ENCODE measurements around the gene SMR3A.

Gene SMR3A

GRCh38 chr4:70360460-70360859, at the start of gene SMR3A:
Gene SMR3A, plus strand, starts transcription at chr4:70360760. Its CDS starts 1,356 bp downstream, at chr4:70362116.
- FAIRE-seq = no peak
- DNase-seq (ENCODE audit: low spot score) = no peak

- DNase-seq (ENCODE audit: low spot score) (no peak), FAIRE-seq (no peak)
These were observed 46.8 kb upstream of the SMR3A start for GRCh38 chr4:70313736-70314135.

GRCh38 chr4:70315928-70316327, 44.6 kb upstream of the SMR3A start:
- DNase-seq (ENCODE audit: low spot score) (no peak), FAIRE-seq (no peak)

GRCh38 chr4:70326052-70326451, 34.5 kb upstream of the SMR3A start:
- DNase-seq (ENCODE audit: low spot score) (no peak), FAIRE-seq (no peak)

- DNase-seq (ENCODE audit: low spot score) (no peak), FAIRE-seq (no peak)
These were observed 25.9 kb upstream of the SMR3A start, which contains the start of gene CABS1 for GRCh38 chr4:70334681-70335080. Gene CABS1, plus strand, starts transcription at chr4:70334981. Its CDS starts 59 bp downstream, at chr4:70335040.

- DNase-seq (ENCODE audit: low spot score) (no peak), FAIRE-seq (no peak)
These were observed 24.5 kb upstream of the SMR3A start for GRCh38 chr4:70336043-70336442.

- FAIRE-seq = no peak
- no peak for DNase-seq (ENCODE audit: low spot score)
These were observed 22.6 kb upstream of the SMR3A start for GRCh38 chr4:70337886-70338420.

- FAIRE-seq = no peak
These were observed 4.4 kb upstream of the SMR3A start for GRCh38 chr4:70356185-70356584.

GRCh38 chr4:70359115-70359661, 1.4 kb upstream of the SMR3A start:
- DNase-seq (ENCODE audit: low spot score) = no peak
- FAIRE-seq = no peak

More at GRCh38 chr4:70356185-70356584, 4.4 kb upstream of the SMR3A start:
- no peak for DNase-seq (ENCODE audit: low spot score)

GRCh38 chr4:70364002-70364401, 3.4 kb downstream of the SMR3A start:
- FAIRE-seq (no peak), DNase-seq (ENCODE audit: low spot score) (no peak)

- DNase-seq (ENCODE audit: low spot score) = no peak
- no peak for FAIRE-seq
These were observed 4.9 kb downstream of the SMR3A start for GRCh38 chr4:70365479-70365878.

GRCh38 chr4:70367813-70368212, 7.3 kb downstream of the SMR3A start:
- FAIRE-seq (no peak), DNase-seq (ENCODE audit: low spot score) (no peak)

GRCh38 chr4:70371987-70372386, 11.4 kb downstream of the SMR3A start:
- DNase-seq (ENCODE audit: low spot score) (no peak), FAIRE-seq (no peak)

GRCh38 chr4:70372760-70373159, 12.2 kb downstream of the SMR3A start:
- no peak for FAIRE-seq
- no peak for DNase-seq (ENCODE audit: low spot score)

- DNase-seq (ENCODE audit: low spot score) = no peak
- no peak for FAIRE-seq
These were observed 20.0 kb downstream of the SMR3A start for GRCh38 chr4:70380578-70380977.

GRCh38 chr4:70382691-70383181, 22.2 kb downstream of the SMR3A start, which contains the start of gene SMR3B:
Gene SMR3B, plus strand, starts transcription at chr4:70383131. Its CDS starts 1,380 bp downstream, at chr4:70384511.
- FAIRE-seq (no peak), DNase-seq (ENCODE audit: low spot score) (no peak)

GRCh38 chr4:70392057-70392776, 31.7 kb downstream of the SMR3A start:
- DNase-seq (ENCODE audit: low spot score) = no peak
- FAIRE-seq = no peak

GRCh38 chr4:70397580-70397979, 37.0 kb downstream of the SMR3A start, which contains the start of gene OPRPN:
Gene OPRPN, plus strand, starts transcription at chr4:70397940. Its CDS starts 1,346 bp downstream, at chr4:70399286.
- no peak for FAIRE-seq
- DNase-seq (ENCODE audit: low spot score) = no peak

- FAIRE-seq = peak; percentile 47
- DNase-seq (ENCODE audit: low spot score) = peak; percentile 49
These were observed 38.8 kb downstream of the SMR3A start for GRCh38 chr4:70399319-70399718.

- no peak for FAIRE-seq
- DNase-seq (ENCODE audit: low spot score) = no peak
These were observed 42.2 kb downstream of the SMR3A start for GRCh38 chr4:70402762-70403161.

GRCh38 chr4:70405765-70406164, 45.2 kb downstream of the SMR3A start:
- DNase-seq (ENCODE audit: low spot score) (no peak), FAIRE-seq (no peak)
